GM13977 (cell line): ENCODE results near the gene MAD1L1.

Source experiments
- DNase-seq: peaks from one replicate; pipeline ENCODE4 v3.0.0; 2012; ENCODE audit warnings: low spot score
- in situ Hi-C: fragments of 300-500 bp; cut with MboI; formaldehyde crosslinking; loops from one replicate; pipeline ENCODE4 v1.12.0; 2022; ENCODE audit warnings: low sequenced_read_pairs, low pct_unique_long_range_greater_than_20kb, mixed read lengths, inconsistent platforms; ENCODE audit not compliant: unreplicated experiment
- TF ChIP-seq, protein P1 (sequence below): IDR thresholded peaks from 2 replicates; pipeline ENCODE4 v1.5.1; 2012; ENCODE audit warnings: mild to moderate bottlenecking, control low read depth; ENCODE audit not compliant: insufficient read depth; ENCODE audit errors: extremely low read depth, missing control alignments

Gene MAD1L1

GRCh38 chr7:2116448-2116810, 116.3 kb downstream of the MAD1L1 start:
- TF ChIP-seq, protein P1, sequence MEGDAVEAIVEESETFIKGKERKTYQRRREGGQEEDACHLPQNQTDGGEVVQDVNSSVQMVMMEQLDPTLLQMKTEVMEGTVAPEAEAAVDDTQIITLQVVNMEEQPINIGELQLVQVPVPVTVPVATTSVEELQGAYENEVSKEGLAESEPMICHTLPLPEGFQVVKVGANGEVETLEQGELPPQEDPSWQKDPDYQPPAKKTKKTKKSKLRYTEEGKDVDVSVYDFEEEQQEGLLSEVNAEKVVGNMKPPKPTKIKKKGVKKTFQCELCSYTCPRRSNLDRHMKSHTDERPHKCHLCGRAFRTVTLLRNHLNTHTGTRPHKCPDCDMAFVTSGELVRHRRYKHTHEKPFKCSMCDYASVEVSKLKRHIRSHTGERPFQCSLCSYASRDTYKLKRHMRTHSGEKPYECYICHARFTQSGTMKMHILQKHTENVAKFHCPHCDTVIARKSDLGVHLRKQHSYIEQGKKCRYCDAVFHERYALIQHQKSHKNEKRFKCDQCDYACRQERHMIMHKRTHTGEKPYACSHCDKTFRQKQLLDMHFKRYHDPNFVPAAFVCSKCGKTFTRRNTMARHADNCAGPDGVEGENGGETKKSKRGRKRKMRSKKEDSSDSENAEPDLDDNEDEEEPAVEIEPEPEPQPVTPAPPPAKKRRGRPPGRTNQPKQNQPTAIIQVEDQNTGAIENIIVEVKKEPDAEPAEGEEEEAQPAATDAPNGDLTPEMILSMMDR, result no peak
- in situ Hi-C loops, result loop anchor here (25.0 kb wide), 1 partner anchor 221 kb away; no protein-coding TSS in a partner anchor
- no peak for DNase-seq

DNA sequence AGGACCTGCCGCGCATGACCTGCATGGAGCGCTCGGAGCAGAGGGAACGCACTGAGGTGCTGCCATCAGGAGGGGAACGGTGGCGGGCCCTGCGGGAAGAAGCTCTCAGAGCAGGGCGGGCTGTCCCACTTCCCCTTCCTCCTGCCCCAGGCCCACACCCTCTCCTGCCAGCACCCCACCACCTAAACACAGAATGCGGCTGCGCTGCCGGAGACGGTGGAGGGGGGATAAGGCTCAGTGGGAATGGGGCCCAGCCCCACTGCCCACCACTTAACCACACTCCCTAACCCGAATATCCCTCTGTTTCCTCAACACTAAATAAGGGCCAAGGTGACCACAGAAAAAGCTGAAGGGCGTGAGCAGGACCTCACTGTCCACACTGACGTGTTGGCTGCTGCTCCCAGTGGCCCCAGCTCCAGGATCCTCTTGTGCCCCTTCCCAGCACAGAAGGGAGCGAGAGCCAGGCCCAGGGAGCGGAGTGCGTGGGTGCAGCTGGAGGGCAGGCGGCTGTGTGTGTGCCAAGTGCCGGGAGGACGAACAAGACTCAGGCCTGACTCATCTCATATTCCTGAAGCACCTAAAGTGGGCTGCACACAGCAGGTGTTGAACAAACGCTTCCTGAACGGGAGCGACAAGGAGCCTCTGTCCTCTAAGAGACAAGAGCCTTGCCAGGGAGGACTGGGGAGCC, 116.8 kb downstream of the MAD1L1 start:
- no peak for DNase-seq
- in situ Hi-C loops, result loop anchor here (25.0 kb wide), 1 partner anchor 221 kb away; no protein-coding TSS in a partner anchor
- TF ChIP-seq, protein P1, result no peak

DNA sequence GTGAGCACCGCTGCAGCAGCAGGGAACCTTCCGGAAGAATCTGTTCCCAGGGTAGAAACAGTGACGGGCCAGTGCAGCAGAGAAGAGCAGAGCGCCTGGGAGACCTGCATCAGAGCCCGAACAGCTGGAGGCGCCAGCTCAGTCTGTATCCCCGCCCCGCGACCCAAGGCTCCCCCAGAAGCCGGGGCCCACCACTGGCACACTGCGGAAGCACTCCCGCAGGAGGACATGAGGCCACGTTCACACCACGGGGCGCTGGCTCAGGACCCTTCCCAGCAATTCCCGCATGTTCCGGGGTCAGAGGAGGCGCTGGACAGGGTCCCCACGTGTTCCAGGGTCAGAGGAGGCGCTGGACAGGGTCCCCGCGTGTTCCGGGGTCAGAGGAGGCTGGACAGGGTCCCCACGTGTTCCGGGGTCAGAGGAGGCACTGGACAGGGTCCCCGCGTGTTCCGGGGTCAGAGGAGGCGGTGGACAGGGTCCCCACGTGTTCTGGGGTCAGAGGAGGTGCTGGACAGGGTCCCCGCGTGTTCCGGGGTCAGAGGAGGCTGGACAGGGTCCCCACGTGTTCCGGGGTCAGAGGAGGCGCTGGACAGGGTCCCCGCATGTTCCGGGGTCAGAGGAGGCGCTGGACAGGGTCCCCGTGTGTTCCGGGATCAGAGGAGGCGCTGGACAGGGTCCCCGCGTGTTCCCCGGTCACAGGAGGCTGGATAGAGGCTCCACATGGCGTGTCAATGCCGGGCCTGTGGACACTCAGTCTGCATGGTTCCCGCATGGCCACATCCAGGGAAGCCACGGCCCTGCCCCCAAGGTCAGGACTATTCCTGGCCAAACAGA, 117.6 kb downstream of the MAD1L1 start:
- TF ChIP-seq, protein P1, result no peak
- DNase-seq, result no peak
- in situ Hi-C loops, result loop anchor here (25.0 kb wide), 1 partner anchor 222 kb away; no protein-coding TSS in a partner anchor

DNA sequence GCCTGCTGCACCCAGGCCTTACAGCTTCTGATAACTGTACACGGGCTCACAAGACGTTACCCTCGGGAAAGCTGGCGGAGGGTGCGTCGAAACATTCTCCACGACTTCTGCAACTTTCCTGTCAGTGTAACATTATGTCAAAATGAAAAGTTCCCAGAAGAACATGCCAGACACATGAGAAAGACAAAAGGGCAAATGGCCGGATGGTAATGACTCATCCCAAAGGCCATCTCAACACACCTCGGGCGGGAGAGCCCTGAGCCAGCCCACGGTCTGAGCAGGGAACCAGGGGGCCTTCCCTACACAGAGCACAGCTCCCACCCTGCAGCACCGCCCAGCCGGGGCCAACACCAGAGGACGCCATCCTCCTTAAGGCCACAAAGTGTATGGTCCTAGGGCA, 118.7 kb downstream of the MAD1L1 start:
- no peak for DNase-seq
- in situ Hi-C loops, result loop anchor here (25.0 kb wide), 1 partner anchor 223 kb away; no protein-coding TSS in a partner anchor
- TF ChIP-seq, protein P1, result no peak

DNA sequence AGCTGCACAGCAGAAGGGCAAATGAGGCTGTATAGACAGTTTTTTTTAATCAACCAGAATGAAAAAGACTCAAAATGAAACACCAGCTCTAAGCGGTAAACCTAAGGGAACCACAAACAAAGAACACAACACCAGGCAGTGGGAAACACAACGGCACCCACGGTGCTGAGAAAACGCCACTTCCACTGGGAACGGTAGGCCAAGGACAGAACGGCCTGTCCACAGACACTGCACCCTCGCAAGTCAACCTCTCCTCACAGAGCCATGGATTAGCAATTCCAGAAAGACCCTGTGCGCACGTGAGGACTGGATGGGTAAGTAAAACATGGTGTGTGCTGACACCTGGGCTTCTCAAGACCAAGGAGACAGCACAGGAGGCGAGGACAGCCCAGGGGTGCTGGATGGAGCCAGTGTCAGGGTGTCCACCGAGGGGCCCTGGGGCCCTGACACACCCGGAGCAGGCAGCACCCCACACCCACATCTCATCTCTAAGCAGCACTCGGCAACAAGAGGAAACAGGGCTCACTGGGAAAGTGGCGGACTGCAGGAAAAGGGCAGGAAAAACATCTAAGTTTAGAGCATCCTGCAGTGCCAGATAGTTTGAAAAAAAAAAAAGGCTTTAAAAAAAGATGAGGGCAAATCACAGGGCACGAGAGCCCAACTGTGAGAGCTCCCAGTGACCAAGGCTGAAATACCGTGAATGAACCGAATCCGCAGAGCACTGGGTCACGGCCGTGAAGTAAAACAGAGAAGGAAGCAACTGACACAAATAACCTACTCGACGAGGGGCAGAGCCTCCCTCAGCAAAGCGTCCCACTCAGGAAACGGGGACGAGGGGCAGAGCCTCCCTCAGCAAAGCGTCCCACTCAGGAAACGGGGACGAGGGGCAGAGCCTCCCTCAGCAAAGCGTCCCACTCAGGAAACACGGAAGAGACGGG, 120.2 kb downstream of the MAD1L1 start:
- TF ChIP-seq, protein P1, result no peak
- DNase-seq, result peak; percentile 60
- in situ Hi-C loops, result loop anchor here (25.0 kb wide), 1 partner anchor 225 kb away; no protein-coding TSS in a partner anchor

GRCh38 chr7:2111568-2111967, 121.2 kb downstream of the MAD1L1 start:
- TF ChIP-seq, protein P1, result no peak

More at GRCh38 chr7:2111568-2111967, 121.2 kb downstream of the MAD1L1 start:
- no peak for DNase-seq
- in situ Hi-C loops, result loop anchor here (25.0 kb wide), 1 partner anchor 226 kb away; no protein-coding TSS in a partner anchor
